ENCODE results near the gene FRMD4A.

- no peak for TF ChIP-seq CTCF (IDR thresholded peaks at IDR 0.05; ENCODE audit: low read depth, low read length, poor library complexity, severe bottlenecking)
- no peak for TF ChIP-seq EZH2phosphoT487 (IDR thresholded peaks at IDR 0.05; ENCODE audit: borderline replicate concordance, low read length)
Observed at GRCh38 chr10:13634207-13634606, 696.5 kb downstream of the FRMD4A start.
